ENCODE data around the gene ATP6V1G3.

GRCh38 chr1:198496216-198497143, 44.0 kb downstream of the ATP6V1G3 start:
- TF ChIP-seq CTCF (IDR thresholded peaks at IDR 0.05; ENCODE audit: low read length) (no peak), EZH2 (IDR thresholded peaks at IDR 0.05; ENCODE audit: borderline replicate concordance, low read length) (no peak)
